Measurements from ENCODE around the gene MYBPHL.

Gene MYBPHL

DNA sequence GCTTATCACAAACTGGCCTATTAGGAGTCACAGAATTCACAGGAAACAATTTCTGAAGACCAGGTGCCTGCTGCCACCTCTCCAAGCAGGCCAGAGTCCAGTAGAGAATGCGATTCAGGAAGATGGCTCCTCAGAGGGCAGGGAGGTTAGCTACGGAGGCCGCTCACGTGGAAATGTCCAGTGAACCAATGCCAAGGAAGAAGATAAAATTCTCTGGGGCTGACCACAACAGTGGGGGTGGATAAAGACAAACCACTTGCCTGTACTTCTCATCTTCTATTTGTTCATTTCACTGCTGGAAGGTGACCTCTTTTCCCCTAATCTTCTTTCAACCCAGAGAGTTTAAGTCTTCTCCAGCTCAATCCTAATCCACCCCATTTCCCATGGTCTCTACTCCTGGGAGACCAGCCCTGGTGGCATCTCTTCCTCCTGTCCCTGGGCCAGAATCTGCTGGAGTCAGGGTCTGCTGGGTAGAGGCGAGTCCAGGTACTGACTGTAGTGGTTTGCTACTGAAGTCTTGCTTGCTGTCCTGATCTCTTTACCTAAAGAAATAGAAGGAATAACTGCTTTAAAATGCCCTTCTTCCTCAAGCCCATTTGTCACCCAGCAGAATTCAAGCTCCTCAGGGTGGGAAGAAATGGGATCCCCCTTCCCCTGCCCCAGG lies 27.1 kb downstream of the MYBPHL start:
- peak; percentile 53 for DNase-seq (ENCODE audit: low spot score)

DNA sequence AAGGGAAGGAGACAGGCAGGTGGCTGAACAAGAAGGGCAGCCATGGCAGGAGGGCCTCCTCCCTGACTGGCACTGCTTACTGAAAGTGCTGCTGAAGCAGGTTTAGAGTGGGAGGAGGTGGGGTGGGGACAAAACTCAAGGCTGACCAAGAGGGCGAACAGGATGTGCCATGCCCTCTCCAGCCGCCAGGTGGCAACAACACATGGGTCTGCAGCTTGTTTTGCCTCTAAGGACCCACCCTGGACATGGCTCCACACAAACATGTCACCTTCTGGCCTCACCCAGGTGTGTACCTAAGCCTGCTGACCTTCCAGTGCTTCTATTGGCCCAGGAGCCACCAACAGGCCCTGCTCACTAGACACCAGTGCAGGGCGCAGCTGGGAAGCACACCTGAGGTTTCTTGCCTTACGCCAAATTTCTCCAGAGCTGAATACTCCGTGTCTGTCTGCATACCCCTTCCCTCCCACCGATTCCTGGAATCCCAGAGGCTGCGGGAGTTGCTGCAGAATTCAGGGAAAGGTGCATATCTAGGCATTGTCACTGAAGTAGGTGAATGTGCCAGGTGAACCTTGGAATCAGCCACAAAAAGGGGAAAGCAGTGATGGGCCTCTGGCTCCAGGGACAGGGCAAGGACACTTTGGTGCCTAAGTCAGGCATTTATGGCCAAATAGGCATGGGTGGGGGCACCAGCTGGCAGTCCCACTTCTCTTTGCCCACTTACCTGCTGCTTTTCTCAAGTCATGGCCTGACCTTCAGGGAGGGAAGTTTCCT lies 29.2 kb downstream of the MYBPHL start:
- peak; percentile 76 for DNase-seq (ENCODE audit: low spot score)

DNA sequence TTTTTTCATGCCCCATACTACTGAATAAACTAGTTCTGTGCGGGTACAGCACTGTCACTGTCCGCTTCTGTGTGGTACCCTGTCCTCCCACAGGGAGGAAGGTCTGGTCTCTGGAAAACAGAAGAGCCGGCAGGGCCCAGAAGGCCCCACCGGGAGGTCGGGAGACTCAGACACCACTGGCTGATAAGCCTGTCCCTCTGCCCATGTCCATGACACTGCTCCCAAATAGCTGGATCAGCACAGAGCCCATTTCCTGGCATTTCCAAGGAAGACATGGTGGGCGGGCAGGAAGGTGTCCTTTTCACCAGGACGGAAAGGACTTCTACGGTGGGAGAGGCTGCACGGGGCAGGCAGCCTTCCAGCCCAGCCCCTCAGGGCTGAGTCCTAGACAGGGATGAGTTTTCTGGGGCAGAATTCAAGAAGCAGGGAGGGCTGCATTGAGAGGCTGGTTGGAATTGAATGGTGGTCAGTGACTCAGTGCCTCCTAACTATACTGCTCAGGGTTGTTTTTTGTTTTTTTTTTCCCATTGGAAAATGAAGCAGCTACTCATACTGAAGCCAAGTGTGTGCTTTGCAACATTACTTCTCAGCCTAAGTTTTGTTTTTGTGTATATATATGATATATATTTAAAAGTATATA lies 31.0 kb downstream of the MYBPHL start:
- DNase-seq (ENCODE audit: low spot score), result peak; percentile 50

DNA sequence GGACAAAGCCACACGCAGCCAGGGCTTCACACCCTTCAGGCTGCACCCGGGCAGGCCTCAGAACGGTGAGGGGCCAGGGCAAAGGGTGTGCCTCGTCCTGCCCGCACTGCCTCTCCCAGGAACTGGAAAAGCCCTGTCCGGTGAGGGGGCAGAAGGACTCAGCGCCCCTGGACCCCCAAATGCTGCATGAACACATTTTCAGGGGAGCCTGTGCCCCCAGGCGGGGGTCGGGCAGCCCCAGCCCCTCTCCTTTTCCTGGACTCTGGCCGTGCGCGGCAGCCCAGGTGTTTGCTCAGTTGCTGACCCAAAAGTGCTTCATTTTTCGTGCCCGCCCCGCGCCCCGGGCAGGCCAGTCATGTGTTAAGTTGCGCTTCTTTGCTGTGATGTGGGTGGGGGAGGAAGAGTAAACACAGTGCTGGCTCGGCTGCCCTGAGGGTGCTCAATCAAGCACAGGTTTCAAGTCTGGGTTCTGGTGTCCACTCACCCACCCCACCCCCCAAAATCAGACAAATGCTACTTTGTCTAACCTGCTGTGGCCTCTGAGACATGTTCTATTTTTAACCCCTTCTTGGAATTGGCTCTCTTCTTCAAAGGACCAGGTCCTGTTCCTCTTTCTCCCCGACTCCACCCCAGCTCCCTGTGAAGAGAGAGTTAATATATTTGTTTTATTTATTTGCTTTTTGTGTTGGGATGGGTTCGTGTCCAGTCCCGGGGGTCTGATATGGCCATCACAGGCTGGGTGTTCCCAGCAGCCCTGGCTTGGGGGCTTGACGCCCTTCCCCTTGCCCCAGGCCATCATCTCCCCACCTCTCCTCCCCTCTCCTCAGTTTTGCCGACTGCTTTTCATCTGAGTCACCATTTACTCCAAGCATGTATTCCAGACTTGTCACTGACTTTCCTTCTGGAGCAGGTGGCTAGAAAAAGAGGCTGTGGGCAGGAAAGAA lies 32.0 kb downstream of the MYBPHL start:
- peak; percentile 91 for DNase-seq (ENCODE audit: low spot score)

DNA sequence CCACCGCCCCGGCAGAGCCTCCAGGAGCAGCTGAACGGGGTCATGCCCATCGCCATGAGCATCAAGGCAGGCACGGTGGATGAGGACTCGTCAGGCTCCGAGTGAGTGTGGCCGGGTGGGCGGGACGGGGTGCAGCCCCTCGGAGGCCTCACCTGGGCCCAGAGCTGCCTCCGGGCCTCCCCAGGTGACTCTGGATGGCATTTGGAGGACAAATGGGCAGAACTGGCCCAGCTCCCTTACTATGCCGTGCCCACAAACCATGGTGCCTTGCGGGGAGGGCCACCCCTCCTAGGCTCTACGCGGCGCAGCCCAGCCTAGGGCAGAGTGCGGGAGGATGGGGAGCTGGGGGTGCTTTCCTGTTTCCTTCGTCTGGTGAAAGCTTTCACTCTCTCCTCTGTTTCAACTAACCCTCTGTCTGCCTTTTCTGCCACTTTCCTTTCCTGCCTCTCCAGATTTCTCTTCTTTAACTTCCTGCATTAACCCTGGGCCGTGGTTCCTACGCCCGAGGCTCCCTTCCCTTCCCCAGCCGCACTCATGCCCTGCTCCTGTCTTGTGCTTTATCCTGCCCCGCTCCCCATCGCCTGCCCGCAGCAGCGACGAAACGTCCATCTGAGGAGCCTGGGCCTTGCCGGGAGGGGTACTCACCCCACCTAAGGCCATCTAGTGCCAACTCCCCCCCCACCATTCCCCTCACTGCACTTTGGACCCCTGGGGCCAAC lies 33.1 kb downstream of the MYBPHL start:
- DNase-seq (ENCODE audit: low spot score), result no peak

DNA sequence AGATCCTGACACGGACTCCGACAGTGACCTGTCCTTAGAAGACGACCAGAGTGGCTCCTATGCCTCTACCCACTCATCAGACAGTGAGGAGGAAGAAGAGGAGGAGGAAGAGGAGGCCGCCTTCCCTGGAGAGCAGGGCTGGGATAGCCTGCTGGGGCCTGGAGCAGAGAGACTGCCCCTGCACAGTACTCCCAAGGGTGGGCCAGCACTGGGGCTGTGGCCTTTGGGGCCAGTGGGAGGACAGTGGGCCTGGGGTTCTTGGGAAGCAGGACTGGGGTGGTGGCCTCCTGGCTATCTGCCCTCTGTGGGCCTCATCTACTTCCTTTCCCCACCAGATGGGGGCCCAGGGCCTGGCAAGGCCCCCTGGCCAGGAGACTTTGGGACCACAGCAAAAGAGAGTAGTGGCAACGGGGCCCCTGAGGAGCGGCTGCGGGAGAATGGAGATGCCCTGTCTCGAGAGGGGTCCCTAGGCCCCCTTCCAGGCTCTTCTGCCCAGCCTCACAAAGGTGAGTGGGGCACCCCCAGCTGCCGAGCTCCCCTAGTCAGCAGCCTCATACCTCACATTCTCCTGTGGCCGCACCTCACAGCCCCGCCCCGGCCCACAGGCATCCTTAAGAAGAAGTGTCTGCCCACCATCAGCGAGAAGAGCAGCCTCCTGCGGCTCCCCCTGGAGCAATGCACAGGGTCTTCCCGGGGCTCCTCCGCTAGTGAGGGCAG lies 33.8 kb downstream of the MYBPHL start:
- no peak for DNase-seq (ENCODE audit: low spot score)

DNA sequence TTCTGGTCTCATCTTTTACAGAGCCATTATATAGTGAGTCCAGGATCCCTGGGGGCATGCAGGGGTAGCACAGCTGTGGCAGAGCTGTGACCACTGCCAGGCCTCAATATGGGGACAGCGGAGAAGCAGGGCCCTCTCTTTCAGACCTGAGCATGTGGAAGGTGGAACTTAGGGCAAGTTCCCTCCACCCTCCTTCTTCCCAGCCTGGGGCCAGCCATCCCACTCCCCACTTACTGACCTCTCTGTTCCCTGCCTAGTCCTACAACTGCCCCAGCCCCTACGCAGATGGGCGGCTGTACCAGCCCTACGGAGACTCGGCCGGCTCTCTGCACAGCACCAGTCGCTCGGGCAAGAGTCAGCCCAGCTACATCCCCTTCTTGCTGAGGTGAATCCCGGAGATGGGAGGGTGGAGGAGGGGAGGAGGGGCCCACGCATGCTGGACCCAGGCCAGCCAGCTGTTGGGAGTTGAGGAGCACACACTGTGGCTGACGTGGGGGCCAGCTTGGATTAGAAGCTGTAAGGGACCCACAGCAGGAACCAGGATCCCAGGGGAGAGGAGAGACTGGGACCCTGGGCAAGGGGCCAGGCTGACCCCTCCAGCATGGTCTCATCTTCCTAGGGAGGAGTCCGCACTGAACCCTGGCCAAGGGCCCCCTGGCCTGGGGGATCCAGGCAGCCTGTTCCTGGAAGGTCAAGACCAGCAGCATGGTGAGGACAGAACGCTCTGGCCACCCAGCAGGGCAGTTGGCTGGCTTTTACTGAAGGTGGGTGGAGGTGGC lies 34.6 kb downstream of the MYBPHL start:
- no peak for DNase-seq (ENCODE audit: low spot score)

DNA sequence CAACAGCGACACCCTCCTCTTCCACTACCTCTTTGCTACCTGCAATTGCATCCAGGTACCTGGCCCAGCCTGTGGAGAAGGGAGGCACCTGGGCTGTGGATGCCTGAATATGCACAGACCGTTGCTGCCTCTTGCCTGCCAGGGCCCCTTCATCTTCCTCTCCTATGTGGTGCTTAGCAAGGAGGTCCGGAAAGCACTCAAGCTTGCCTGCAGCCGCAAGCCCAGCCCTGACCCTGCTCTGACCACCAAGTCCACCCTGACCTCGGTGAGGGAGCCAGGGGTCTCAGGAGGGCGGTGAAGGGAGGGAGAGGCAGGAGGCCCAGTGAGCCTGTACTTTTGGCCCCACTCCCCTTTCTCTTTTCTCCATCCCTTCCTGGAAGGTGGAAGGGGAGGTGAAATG lies 35.4 kb downstream of the MYBPHL start:
- DNase-seq (ENCODE audit: low spot score), result no peak

DNA sequence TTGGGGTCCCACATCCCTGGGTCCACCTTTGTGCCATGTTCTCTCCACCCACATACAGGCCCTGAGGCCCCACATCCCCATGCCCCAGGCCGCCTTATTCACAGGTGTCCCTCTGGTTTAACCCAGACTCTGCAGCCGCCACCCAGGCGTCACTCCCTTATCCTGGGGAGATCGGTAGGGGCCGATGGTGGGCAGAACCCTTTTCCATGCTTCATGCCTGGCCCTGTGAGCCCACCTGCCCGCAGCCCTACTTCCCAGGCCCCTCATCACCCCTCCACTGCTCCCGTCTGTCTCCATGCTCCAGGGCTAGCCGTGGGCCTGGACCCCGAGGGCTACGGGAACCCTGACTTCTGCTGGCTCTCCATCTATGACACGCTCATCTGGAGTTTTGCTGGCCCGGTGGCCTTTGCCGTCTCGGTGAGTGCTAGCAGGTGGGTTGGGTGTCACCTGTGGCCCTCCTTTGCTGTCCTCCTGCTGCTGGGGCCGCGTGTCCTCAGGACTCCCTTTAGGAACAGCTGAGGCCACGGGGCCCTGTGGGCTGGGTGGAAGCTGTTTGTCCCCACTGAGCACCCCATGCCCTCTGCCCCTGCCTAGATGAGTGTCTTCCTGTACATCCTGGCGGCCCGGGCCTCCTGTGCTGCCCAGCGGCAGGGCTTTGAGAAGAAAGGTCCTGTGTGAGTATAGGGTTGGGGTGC lies 36.0 kb downstream of the MYBPHL start:
- no peak for DNase-seq (ENCODE audit: low spot score)

DNA sequence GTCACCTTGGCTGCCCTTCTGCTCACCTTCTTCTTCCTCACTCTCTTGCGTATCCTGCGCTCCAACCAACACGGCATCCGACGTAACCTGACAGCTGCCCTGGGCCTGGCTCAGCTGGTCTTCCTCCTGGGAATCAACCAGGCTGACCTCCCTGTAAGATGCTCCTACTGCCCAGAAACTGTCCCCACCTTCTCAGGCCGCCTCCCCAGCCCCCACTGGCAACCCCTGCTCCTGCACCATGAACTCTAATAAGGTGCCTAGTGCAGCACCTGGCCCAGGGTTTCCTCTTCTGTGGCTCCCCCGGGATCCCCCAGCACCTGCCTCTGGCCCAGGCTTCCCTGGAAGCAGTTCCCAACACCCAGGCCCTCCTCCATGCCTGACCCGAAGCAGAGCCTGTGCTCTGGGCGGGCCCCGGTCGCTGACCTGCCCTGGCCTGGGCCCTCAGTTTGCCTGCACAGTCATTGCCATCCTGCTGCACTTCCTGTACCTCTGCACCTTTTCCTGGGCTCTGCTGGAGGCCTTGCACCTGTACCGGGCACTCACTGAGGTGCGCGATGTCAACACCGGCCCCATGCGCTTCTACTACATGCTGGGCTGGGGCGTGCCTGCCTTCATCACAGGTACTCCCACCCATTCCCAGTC lies 36.7 kb downstream of the MYBPHL start:
- no peak for DNase-seq (ENCODE audit: low spot score)

DNA sequence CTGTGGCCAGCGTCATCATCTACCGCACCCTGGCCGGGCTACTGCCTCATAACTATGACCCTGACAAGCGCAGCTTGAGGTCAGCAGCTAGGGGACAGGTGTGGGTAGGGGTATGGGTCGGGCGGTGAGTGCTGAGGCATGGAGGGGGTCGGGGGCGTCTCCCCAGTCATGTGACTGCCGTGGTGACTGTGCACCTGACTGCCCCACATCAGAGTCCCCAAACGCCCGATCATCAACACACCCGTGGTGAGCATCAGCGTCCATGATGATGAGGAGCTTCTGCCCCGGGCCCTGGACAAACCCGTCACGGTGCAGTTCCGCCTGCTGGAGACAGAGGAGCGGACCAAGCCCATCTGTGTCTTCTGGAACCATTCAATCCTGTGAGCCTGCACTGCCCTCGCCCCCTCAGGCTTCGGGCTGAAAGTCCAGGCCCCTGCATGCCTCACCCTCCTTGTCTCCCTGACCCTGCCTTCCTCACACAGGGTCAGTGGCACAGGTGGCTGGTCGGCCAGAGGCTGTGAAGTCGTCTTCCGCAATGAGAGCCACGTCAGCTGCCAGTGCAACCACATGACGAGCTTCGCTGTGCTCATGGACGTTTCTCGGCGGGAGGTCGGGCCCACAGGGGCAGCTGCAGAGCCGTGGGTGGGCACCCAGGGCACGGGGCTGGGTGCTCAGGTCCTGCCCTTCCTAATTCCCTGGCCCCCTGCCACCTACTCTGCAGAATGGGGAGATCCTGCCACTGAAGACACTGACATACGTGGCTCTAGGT lies 37.4 kb downstream of the MYBPHL start:
- DNase-seq (ENCODE audit: low spot score), result no peak

DNA sequence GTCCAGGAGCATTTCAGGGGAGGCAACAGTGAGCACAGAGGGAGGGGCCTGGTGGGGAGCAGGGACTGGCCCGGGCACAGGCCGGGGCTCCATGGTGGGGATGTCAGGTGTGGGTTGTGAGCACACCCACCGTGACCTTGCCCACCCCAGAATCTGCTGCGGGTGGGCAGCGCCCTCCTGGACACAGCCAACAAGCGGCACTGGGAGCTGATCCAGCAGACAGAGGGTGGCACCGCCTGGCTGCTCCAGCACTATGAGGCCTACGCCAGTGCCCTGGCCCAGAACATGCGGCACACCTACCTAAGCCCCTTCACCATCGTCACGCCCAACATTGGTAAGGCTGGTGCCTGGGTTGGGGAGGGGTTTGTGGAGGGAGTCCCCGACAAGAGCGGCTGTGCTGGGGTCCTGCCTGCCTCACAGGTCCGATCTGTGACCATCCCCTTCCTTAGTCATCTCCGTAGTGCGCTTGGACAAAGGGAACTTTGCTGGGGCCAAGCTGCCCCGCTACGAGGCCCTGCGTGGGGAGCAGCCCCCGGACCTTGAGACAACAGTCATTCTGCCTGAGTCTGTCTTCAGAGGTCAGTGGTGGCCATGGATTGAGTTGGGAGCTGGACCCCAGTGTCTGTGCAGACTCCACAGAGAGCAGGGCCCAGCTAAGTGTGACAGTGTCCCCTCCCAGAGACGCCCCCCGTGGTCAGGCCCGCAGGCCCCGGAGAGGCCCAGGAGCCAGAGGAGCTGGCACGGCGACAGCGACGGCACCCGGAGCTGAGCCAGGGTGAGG lies 38.2 kb downstream of the MYBPHL start:
- no peak for DNase-seq (ENCODE audit: low spot score)

DNA sequence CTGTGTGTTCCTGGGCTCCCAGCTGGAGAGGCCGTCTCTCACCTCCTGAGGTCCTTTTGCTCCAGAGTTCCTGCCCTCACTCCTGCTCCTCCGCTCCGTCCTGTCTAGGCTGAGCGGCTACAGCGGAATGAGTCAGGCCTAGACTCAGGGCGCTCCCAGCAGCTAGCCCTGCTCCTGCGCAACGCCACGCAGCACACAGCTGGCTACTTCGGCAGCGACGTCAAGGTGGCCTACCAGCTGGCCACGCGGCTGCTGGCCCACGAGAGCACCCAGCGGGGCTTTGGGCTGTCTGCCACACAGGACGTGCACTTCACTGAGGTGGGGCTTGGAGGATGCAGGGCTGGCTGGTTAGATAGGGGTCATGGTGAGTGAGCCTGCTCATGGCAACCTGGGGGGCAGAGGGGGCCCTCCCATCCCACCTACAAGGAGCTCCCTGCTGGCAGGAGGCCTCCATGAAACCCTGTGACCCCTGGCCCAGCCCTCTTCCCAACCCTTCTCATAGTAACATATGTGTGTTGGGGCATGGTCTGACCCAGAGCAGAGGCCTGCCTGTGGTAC lies 39.0 kb downstream of the MYBPHL start:
- DNase-seq (ENCODE audit: low spot score), result no peak

DNA sequence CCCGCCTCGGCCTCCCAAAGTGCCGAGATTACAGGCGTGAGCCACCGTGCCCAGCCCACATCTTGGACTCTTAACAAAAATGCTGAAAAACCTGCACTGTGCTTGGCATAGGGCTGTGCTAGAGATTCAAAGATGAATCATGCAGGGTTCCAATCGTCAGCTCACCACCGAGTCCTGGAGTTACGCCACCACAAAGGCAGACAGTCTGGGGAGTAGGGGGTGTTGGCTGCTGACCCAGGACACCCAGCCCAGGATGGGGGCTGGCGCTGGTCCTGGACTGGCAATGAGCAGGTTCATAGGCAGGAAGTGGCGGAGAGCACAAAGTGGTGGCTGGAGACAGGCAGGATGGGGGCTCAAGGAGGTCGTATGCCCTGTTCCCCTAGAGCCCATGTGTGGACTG lies 39.8 kb downstream of the MYBPHL start:
- no peak for DNase-seq (ENCODE audit: low spot score)

DNA sequence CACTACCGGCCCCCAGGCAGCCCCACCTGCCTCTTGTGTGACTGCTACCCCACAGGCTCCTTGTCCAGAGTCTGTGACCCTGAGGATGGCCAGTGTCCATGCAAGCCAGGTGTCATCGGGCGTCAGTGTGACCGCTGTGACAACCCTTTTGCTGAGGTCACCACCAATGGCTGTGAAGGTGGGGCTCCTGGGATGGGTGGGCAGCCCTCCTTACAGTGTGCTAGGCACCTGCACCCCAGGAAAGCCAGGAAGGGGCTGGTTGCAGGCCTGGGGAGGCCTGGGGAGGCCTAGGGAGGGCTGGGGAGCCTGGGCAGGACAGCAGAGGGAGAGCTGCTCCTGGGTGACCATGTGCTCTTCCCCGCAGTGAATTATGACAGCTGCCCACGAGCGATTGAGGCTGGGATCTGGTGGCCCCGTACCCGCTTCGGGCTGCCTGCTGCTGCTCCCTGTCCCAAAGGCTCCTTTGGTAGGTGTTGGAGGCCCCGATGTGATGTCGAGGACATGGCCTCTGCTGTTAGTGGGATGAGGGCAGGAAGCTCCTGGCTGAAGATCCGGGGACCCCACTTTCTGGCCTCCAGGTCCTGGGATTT lies 41.0 kb downstream of the MYBPHL start:
- DNase-seq (ENCODE audit: low spot score), result no peak

DNA sequence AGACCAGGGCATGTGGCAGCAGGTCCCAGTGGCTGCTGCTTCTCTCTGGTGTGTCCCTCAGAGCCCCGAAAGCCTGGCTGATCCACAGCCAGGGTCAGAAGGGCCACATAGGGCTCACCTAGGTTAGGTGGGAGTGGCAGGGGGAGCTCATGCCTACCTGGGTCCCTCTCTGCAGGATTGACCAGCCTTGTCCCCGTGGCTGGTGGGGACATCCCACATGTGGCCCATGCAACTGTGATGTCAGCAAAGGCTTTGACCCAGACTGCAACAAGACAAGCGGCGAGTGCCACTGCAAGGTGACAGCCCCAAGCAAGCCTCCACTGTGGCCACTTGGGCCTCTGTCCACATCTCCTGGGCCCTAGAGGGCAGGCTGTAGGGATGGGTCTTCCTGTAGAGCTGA lies 41.8 kb downstream of the MYBPHL start:
- DNase-seq (ENCODE audit: low spot score), result no peak

DNA sequence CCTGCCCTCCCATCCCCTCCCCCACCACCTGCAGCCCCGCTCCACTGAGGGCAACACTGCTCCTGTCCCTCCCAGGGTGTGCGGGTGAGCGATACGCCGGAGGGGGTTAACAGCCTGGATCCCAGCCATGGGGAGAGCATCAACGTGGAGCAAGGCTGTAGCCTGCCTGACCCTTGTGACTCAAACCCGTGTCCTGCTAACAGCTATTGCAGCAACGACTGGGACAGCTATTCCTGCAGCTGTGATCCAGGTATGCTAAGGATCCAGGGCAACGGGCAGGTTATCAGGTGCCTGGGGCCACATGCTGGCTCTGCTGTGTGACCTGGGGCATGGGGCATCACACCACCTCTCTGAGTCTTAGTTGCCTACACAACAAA lies 42.4 kb downstream of the MYBPHL start:
- no peak for DNase-seq (ENCODE audit: low spot score)

Measured in kidney tubule cell (primary cell).